Stomach (tissue), 9 donors: ENCODE data around the gene TBC1D16. TPM values are rescaled to one million over a fixed set of nuclear protein-coding genes. Genes with fewer than 3 reads are reported as not detected.

Experiments
- DNase-seq, 2 donors: peaks; one replicate each; pipeline versions ENCODE4 v3.0.0 to v3.0.0-alpha.2; 2013 to 2019
- H3K27ac ChIP-seq, 5 donors: fragments of 200-600 bp in 4 of 5; sonication (generic) in 4 of 5; one replicate each; pipeline ENCODE4 v1.5.1; 2013 to 2019; ENCODE audit warnings: mild to moderate bottlenecking in 1 of 5, moderate library complexity in 1 of 5
- H3K27me3 ChIP-seq, 3 donors: fragments of 200-600 bp; sonication (generic); one replicate each; pipeline ENCODE4 v1.5.1; 2017 to 2019; ENCODE audit warnings: mixed run types in 1 of 3
- H3K36me3 ChIP-seq, 4 donors: fragments of 200-600 bp; sonication (generic); 1 replicate in 3 of 4; 2 replicates in 1 of 4; pipeline ENCODE4 v1.5.1; 2016 to 2019
- H3K4me1 ChIP-seq, 4 donors: fragments of 200-600 bp; sonication (generic); one replicate each; pipeline ENCODE4 v1.5.1; 2016 to 2019
- H3K4me3 ChIP-seq, 4 donors: fragments of 200-600 bp; sonication (generic) in 3 of 4; one replicate each; pipeline ENCODE4 v1.5.1; 2016 to 2019; ENCODE audit warnings: mild to moderate bottlenecking in 1 of 4
- H3K9me3 ChIP-seq, 4 donors: fragments of 200-600 bp; sonication (generic); one replicate each; pipeline ENCODE4 v1.5.1; 2016 to 2019
- CTCF ChIP-seq, 7 experiments: fragments of 450-650 bp in 4 of 7; fragments of 200-600 bp in 3 of 7; sonication (generic) in 3 of 7; IDR thresholded peaks; one replicate each; pipeline ENCODE4 v1.5.1; 2016 to 2019; ENCODE audit warnings: antibody characterized with exemption in 7 of 7, control low read depth in 2 of 7, mild to moderate bottlenecking in 1 of 7
- EP300 ChIP-seq: sonication (generic); formaldehyde crosslinking; IDR thresholded peaks from one replicate; pipeline ENCODE4 v1.6.1; 2017; ENCODE audit warnings: antibody characterized with exemption
- POLR2A ChIP-seq, 4 donors: fragments of 450-650 bp; IDR thresholded peaks; one replicate each; pipeline ENCODE4 v1.6.1; 2016; ENCODE audit warnings: antibody characterized with exemption in 4 of 4, control low read depth in 2 of 4, mild to moderate bottlenecking in 1 of 4, moderate library complexity in 1 of 4
- POLR2AphosphoS5 ChIP-seq, 3 donors: sonication (generic); formaldehyde crosslinking; IDR thresholded peaks; one replicate each; pipeline ENCODE4 v1.6.1; 2016; ENCODE audit warnings: antibody characterized with exemption in 3 of 3
- WGBS, 5 donors: extraction: QIAGEN DNeasy Blood & Tissue Kit in 3 of 5; methylation state at CpG; one replicate each; pipeline versions ENCODE4 v1.1.5 to v1.1.7; 2013 to 2018; 5-methylcytosine and 5-hydroxymethylcytosine counted together
- intact Hi-C: fragments of 100-400 bp; cut with DNase I; formaldehyde crosslinking; loops from one replicate; pipeline ENCODE4 v1.15.1; 2023; ENCODE audit warnings: low total_unique reads
- polyA plus RNA-seq, 3 donors: library from polyadenylated mRNA; stranded (reverse); fragments of 200-250 nt; gene quantifications; one replicate each; pipeline ENCODE4 v1.2.3, GENCODE V29; 2013
- total RNA-seq, 5 donors: library from RNA; depleted of rRNA; stranded (reverse); fragments of >200 nt; gene quantifications; one replicate each; pipeline versions ENCODE4 v1.1.0 to v1.2.3, GENCODE V29; 2014 to 2016
- donor health status: healthy with polysubstance abuse.
- donor health status: Bipolar disorder and iron deficiency.
- donor health status: healthy.

TBC1D16 gene
- total and polyA plus RNA-seq, 8 donors: 3.0 to 22.2 (median 16.8) TPM

GRCh38 chr17:79914813-79915740, 120.6 kb downstream of the TBC1D16 start:
- peaks cover 22 to 36% (median 34%) of the 10 kb centered on the region in 4 donors for H3K4me1 ChIP-seq
- peak overlapping the region in 3 of 5 donors; percentile 43 to 74 (median 67) for H3K27ac ChIP-seq
- TF ChIP-seq POLR2A (IDR thresholded peaks at IDR 0.05) (no peak), EP300 (no peak), POLR2AphosphoS5 (IDR thresholded peaks at IDR 0.05) (no peak), CTCF (IDR thresholded peaks at IDR 0.05) (no peak)
- intact Hi-C loops: loop anchor here (10.0 kb wide), 1 partner anchor 110 kb away; no protein-coding TSS in a partner anchor
- H3K36me3 ChIP-seq: no peaks in the 10 kb centered on the region
- H3K9me3 ChIP-seq: no peaks in the 10 kb centered on the region
- DNase-seq: no peak
- 48 to 60% (median 53%) methylated on average over 17 to 19 of the region's 19 CpGs for WGBS, 5 donors
- no peak overlapping the region for H3K4me3 ChIP-seq
- peaks cover 0 to 47% (median 11%) of the 10 kb centered on the region in 3 donors for H3K27me3 ChIP-seq

GRCh38 chr17:79913896-79914812, 121.5 kb downstream of the TBC1D16 start:
- Histone ChIP-seq H3K27ac (no peak overlapping the region), H3K27me3 (peaks cover 0 to 39% (median 10%) of the 10 kb centered on the region in 3 donors), H3K4me1 (peaks cover 13 to 27% (median 26%) of the 10 kb centered on the region in 4 donors), H3K9me3 (no peaks in the 10 kb centered on the region), H3K4me3 (no peak overlapping the region), H3K36me3 (no peaks in the 10 kb centered on the region)
- TF ChIP-seq CTCF (IDR thresholded peaks at IDR 0.05) (no peak), POLR2A (IDR thresholded peaks at IDR 0.05) (no peak), EP300 (no peak), POLR2AphosphoS5 (IDR thresholded peaks at IDR 0.05) (no peak)
- intact Hi-C loops: loop anchor here (10.0 kb wide), 1 partner anchor 109 kb away; no protein-coding TSS in a partner anchor
- DNase-seq: no peak
- WGBS, 5 donors: 86 to 92% (median 89%) methylated on average over 15 to 20 of the region's 20 CpGs

- Histone ChIP-seq H3K27me3 (peaks cover 0 to 37% (median 6%) of the 10 kb centered on the region in 3 donors), H3K4me3 (no peak overlapping the region), H3K36me3 (no peaks in the 10 kb centered on the region), H3K4me1 (peaks cover 7 to 20% (median 19%) of the 10 kb centered on the region in 4 donors), H3K9me3 (no peaks in the 10 kb centered on the region), H3K27ac (no peak overlapping the region)
- intact Hi-C loops: loop anchor here (10.0 kb wide), 1 partner anchor 109 kb away; no protein-coding TSS in a partner anchor
- TF ChIP-seq POLR2AphosphoS5 (IDR thresholded peaks at IDR 0.05): no peak
- TF ChIP-seq EP300: no peak
- no peak for TF ChIP-seq CTCF (IDR thresholded peaks at IDR 0.05)
- TF ChIP-seq POLR2A (IDR thresholded peaks at IDR 0.05): no peak
- WGBS, 5 donors: 86 to 95% (median 91%) methylated on average over 9 of the region's 9 CpGs
- DNase-seq: no peak
These were observed 122.2 kb downstream of the TBC1D16 start for GRCh38 chr17:79913451-79913850.
